CD4-positive, alpha-beta T cell (primary cell): ENCODE measurements around the gene CAPS. TPM values are rescaled to one million over a fixed set of nuclear protein-coding genes. Genes with fewer than 3 reads are reported as not detected.

Experiments used
- ATAC-seq: fragments of 200-7000 bp; cut with Tn5 transposase; one replicate; pipeline ENCODE4 v1.10.0; 2022; ENCODE audit warnings: mild to moderate bottlenecking; ENCODE audit not compliant: poor library complexity
- CTCF ChIA-PET: fragments of 350-600 bp; sonication (Branson Sonifier 250); formaldehyde crosslinking; loops from one replicate; lab custom pipeline; 2021; ENCODE audit warnings: antibody characterized with exemption, inconsistent platforms; lab: Charles Lee
- POLR2A ChIA-PET: fragments of 350-600 bp; sonication (Branson Sonifier 250); formaldehyde crosslinking; loops from one replicate; lab custom pipeline; 2021; ENCODE audit warnings: antibody characterized with exemption, inconsistent platforms; lab: Charles Lee
- DNase-seq, 14 experiments: peaks; one replicate each; pipeline ENCODE4 v3.0.0-alpha.2; 2013 to 2020; ENCODE audit warnings: mixed read lengths in 2 of 14
- H3K27ac ChIP-seq, 2 donors: one replicate each; pipeline versions ENCODE4 v1.5.1 to v1.7.0; 2013; ENCODE audit warnings: low read length in 2 of 2, low read depth in 1 of 2, mild to moderate bottlenecking in 1 of 2
- H3K27me3 ChIP-seq, 2 experiments: 1 replicate in 1 of 2; 2 replicates in 1 of 2; pipeline versions ENCODE4 v1.6.1 to v1.7.0; 2013; ENCODE audit warnings: low read length in 2 of 2, control low read depth in 1 of 2, mild to moderate bottlenecking in 1 of 2, moderate library complexity in 1 of 2; ENCODE audit not compliant: insufficient read depth in 2 of 2, control insufficient read depth in 1 of 2
- H3K36me3 ChIP-seq: one replicate; pipeline ENCODE4 v1.6.1; 2013; ENCODE audit warnings: low read length, control low read depth; ENCODE audit not compliant: insufficient read depth
- H3K4me1 ChIP-seq: one replicate; pipeline ENCODE4 v1.6.1; 2013; ENCODE audit warnings: low read length, control low read depth; ENCODE audit not compliant: insufficient read depth
- H3K4me3 ChIP-seq: one replicate; pipeline ENCODE4 v1.5.1; 2013; ENCODE audit warnings: mild to moderate bottlenecking, low read length, moderate library complexity
- H3K9me3 ChIP-seq, 2 experiments: 1 replicate in 1 of 2; 2 replicates in 1 of 2; pipeline versions ENCODE4 v1.6.1 to v1.7.0; 2013; ENCODE audit warnings: low read length in 2 of 2, mild to moderate bottlenecking in 2 of 2, control low read depth in 1 of 2, moderate library complexity in 1 of 2; ENCODE audit not compliant: control insufficient read depth in 1 of 2, insufficient read depth in 1 of 2
- H3K27ac Mint-ChIP-seq: one replicate; pipeline ENCODE4 v1.8.0; 2020; ENCODE audit warnings: mixed read lengths
- H3K27me3 Mint-ChIP-seq: one replicate; pipeline ENCODE4 v1.8.0; 2021; ENCODE audit warnings: mixed read lengths
- H3K36me3 Mint-ChIP-seq: one replicate; pipeline ENCODE4 v1.8.0; 2021; ENCODE audit warnings: low read depth, mixed read lengths
- H3K4me1 Mint-ChIP-seq: one replicate; pipeline ENCODE4 v1.8.0; 2021; ENCODE audit warnings: low read depth, mixed read lengths
- H3K4me3 Mint-ChIP-seq: one replicate; pipeline ENCODE4 v1.8.0; 2020; ENCODE audit warnings: mild to moderate bottlenecking, mixed read lengths
- H3K9me3 Mint-ChIP-seq: one replicate; pipeline ENCODE4 v1.8.0; 2020; ENCODE audit warnings: mixed read lengths
- intact Hi-C, 2 experiments: fragments of 100-400 bp; cut with DNase I in 1 of 2; cut with micrococcal nuclease in 1 of 2; formaldehyde crosslinking; loops; one replicate each; pipeline versions ENCODE4 v1.15.1 to v1.9.0; 2023 to 2025; cut with DNase I, micrococcal nuclease
- total RNA-seq, 174 experiments: library from RNA in 2 of 174; stranded (reverse) in 2 of 174; gene quantifications; one replicate each; pipeline ENCODE4 v1.2.3 and lab custom pipeline; 2021 to 2026
- TF ChIP-seq, protein P1 (sequence below): fragments of 200-600 bp; IDR thresholded peaks from one replicate; pipeline ENCODE4 v1.8.0; 2022; ENCODE audit warnings: antibody characterized with exemption, mild to moderate bottlenecking

The CAPS gene
- total RNA-seq, 2 experiments from 2014 or later, result 43.2 to 44.2 TPM

DNA sequence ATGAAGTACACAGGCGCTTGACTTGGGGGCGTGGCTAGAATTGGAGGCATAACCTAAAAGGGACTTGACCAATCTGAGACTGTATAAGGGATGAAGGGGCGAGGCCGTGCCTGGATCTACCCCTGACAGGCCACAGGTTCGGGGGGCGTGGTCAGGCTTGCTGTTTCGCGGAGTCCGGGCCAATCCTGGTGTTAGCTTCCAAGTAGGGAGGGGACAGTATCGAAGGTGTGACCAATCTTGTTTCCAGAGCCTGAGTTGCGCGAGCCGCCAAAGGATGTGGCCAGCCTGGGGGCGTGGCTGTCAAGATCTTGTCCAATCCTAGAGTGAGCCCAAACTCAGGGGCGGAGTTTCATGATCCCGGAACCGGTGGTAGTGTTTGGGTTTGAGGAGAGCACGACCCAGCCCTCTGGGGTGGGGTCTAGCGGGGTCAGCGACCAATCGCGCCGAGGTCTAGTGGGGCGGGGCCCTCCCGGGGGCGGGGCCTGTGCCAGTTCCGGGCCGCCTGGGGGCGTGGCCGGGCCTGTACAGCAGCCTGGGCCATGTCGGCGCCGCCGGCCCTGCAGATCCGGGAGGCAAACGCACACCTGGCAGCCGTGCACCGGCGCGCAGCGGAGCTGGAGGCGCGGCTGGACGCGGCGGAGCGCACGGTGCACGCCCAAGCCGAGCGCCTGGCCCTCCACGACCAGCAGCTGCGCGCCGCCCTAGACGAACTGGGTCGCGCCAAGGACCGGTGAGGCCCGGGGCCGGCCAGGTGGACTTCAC is 9.5 kb upstream of the CAPS start, which contains the start of gene VMAC:
Gene VMAC, plus strand, starts transcription at position 521 of the 762 bp plus-strand sequence. Its CDS starts 19 bp downstream, at position 540.
- H3K27me3 ChIP-seq, result no peaks in the 10 kb centered on the region
- peaks cover 53% of the 10 kb centered on the region for H3K4me1 ChIP-seq
- CTCF ChIA-PET, result interaction anchor here (2.2 to 7.0 kb wide), 3 partner anchors 57 to 100 kb away, joined by 7 to 63 read pairs (median 11); no protein-coding TSS in a partner anchor
- peaks cover 35% of the 10 kb centered on the region for H3K4me1 Mint-ChIP-seq
- peak within 1 kb of the TSS; percentile 89 for H3K4me3 ChIP-seq
- ATAC-seq (peak; percentile 76), DNase-seq (peak; percentile 99 to 100 (median 100))
- no peaks in the 10 kb centered on the region for H3K9me3 ChIP-seq
- intact Hi-C loops, result loop anchor here (1.0 to 10.0 kb wide), 9 partner anchors 58 to 470 kb away; partner anchors contain the start of genes ALKBH7 (in 1 of the 2), DUS3L (in 1 of the 2), PSPN (in 1 of the 2) and RANBP3 (in 1 of the 2)
- POLR2A ChIA-PET, result interaction anchor here (0.6 to 4.4 kb wide), 35 partner anchors 12 to 1800 kb away, joined by 3 to 83 read pairs (median 7); partner anchors contain the start of genes CATSPERD, CLPP, DUS3L and FEM1A
- H3K36me3 ChIP-seq, result peaks cover 10% of the 10 kb centered on the region
- H3K27ac ChIP-seq, result peak within 1 kb of the TSS; percentile 91
- TF ChIP-seq, protein P1, sequence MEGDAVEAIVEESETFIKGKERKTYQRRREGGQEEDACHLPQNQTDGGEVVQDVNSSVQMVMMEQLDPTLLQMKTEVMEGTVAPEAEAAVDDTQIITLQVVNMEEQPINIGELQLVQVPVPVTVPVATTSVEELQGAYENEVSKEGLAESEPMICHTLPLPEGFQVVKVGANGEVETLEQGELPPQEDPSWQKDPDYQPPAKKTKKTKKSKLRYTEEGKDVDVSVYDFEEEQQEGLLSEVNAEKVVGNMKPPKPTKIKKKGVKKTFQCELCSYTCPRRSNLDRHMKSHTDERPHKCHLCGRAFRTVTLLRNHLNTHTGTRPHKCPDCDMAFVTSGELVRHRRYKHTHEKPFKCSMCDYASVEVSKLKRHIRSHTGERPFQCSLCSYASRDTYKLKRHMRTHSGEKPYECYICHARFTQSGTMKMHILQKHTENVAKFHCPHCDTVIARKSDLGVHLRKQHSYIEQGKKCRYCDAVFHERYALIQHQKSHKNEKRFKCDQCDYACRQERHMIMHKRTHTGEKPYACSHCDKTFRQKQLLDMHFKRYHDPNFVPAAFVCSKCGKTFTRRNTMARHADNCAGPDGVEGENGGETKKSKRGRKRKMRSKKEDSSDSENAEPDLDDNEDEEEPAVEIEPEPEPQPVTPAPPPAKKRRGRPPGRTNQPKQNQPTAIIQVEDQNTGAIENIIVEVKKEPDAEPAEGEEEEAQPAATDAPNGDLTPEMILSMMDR, result no peak
- H3K27ac Mint-ChIP-seq, result peak within 1 kb of the TSS; percentile 99
- H3K4me3 Mint-ChIP-seq, result peak within 1 kb of the TSS; percentile 93
- no peaks in the 10 kb centered on the region for H3K9me3 Mint-ChIP-seq
- H3K27me3 Mint-ChIP-seq, result no peaks in the 10 kb centered on the region
- peaks cover 34% of the 10 kb centered on the region for H3K36me3 Mint-ChIP-seq

DNA sequence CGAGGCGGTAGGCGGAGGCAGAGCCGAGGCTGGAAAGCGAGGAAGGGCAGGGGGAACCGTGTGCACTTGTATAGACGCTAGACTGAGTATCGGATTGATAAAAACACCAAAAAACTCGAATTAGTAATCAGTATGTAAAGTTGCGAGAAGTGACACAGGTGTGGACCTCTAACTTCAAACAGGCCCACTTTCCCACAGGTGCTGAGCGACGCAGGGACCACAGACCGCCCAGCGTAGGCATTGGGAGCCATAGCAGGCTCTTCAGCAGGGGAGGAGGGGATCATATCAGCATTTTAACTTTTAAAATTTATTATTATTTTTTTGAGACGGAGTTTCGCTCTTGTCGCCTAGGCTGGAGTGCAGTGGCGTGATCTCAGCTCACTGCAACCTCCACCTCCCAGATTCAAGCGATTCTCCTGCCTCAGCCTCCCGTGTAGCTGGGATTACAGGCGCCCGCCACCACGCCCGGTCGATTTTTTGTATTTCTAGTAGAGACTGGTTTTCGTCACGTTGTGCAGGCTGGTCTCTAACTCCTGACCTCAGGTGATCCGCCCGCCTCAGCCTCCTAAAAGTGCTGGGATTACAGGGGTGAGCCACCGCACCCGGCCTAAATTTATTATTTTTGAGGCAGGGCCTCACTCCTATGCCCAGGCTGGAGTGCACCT is 8.8 kb upstream of the CAPS start:
- peak overlapping the region; percentile 93 for H3K4me3 Mint-ChIP-seq
- TF ChIP-seq, protein P1, result no peak
- Histone ChIP-seq H3K4me1 (peaks cover 48% of the 10 kb centered on the region), H3K27ac (peak overlapping the region; percentile 50 to 55), H3K36me3 (peaks cover 14% of the 10 kb centered on the region), H3K27me3 (no peaks in the 10 kb centered on the region), H3K4me3 (peak overlapping the region; percentile 85), H3K9me3 (no peaks in the 10 kb centered on the region)
- H3K36me3 Mint-ChIP-seq, result peaks cover 37% of the 10 kb centered on the region
- ChIA-PET CTCF (interaction anchor here (2.2 to 7.0 kb wide), 2 partner anchors 63 to 101 kb away, joined by 11 to 63 read pairs; no protein-coding TSS in a partner anchor), POLR2A (interaction anchor here (1.0 to 4.4 kb wide), 14 partner anchors 44 to 1114 kb away, joined by 3 to 83 read pairs (median 12); partner anchors contain the start of genes CATSPERD, FEM1A, LONP1 and NRTN)
- ATAC-seq, result no peak
- H3K9me3 Mint-ChIP-seq, result no peaks in the 10 kb centered on the region
- peak in 1 of 14 experiments; percentile 10 for DNase-seq
- intact Hi-C loops, result loop anchor here in 1 of 2 experiments (2.0 to 10.0 kb wide), 4 partner anchors 57 to 470 kb away; partner anchors contain the start of genes ALKBH7, PSPN and RFX2
- peak overlapping the region; percentile 99 for H3K27ac Mint-ChIP-seq
- peaks cover 35% of the 10 kb centered on the region for H3K4me1 Mint-ChIP-seq
- no peaks in the 10 kb centered on the region for H3K27me3 Mint-ChIP-seq

DNA sequence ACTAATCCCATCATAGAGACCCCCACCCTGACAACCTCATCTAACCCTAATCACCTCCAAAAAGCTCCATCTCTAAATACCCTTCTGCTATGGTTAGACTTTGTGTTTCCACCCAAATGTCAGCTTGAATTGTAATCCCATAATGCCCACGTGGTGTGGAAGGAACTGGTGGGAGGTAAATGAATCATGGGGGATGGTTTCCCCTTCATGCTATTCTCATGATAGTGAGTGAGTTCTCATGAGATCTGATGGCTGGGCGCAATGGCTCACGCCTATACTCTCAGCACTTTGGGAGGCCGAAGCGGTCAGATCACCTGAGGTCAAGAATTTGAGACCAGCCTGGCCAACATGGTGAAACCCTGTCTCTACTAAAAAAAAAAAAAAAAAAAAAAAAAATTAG is 6.8 kb upstream of the CAPS start:
- Mint-ChIP-seq H3K4me3 (peak overlapping the region; percentile 67), H3K27ac (peak overlapping the region; percentile 14), H3K9me3 (no peaks in the 10 kb centered on the region), H3K36me3 (peaks cover 30% of the 10 kb centered on the region), H3K4me1 (peaks cover 29% of the 10 kb centered on the region), H3K27me3 (no peaks in the 10 kb centered on the region)
- H3K36me3 ChIP-seq, result peaks cover 20% of the 10 kb centered on the region
- H3K9me3 ChIP-seq, result no peaks in the 10 kb centered on the region
- H3K4me1 ChIP-seq, result peaks cover 38% of the 10 kb centered on the region
- TF ChIP-seq, protein P1, result no peak
- DNase-seq (no peak), ATAC-seq (no peak)
- no peak overlapping the region for H3K4me3 ChIP-seq
- CTCF ChIA-PET, result interaction anchor here (7.0 kb wide), 1 partner anchor 103 kb away, joined by 63 read pairs; no protein-coding TSS in a partner anchor
- H3K27ac ChIP-seq, result no peak overlapping the region
- intact Hi-C loops, result loop anchor here in 1 of 2 experiments (5.0 to 10.0 kb wide), 2 partner anchors 55 to 468 kb away; partner anchors contain the start of genes ALKBH7 and PSPN
- POLR2A ChIA-PET, result no interaction called here
- H3K27me3 ChIP-seq, result no peaks in the 10 kb centered on the region
